ENCODE data around the gene UBALD1. TPM values are rescaled to one million over a fixed set of nuclear protein-coding genes. Genes with fewer than 3 reads are reported as not detected.

The UBALD1 gene
- total RNA-seq, 1 donor from 2014 or later: 0.97 TPM

DNA sequence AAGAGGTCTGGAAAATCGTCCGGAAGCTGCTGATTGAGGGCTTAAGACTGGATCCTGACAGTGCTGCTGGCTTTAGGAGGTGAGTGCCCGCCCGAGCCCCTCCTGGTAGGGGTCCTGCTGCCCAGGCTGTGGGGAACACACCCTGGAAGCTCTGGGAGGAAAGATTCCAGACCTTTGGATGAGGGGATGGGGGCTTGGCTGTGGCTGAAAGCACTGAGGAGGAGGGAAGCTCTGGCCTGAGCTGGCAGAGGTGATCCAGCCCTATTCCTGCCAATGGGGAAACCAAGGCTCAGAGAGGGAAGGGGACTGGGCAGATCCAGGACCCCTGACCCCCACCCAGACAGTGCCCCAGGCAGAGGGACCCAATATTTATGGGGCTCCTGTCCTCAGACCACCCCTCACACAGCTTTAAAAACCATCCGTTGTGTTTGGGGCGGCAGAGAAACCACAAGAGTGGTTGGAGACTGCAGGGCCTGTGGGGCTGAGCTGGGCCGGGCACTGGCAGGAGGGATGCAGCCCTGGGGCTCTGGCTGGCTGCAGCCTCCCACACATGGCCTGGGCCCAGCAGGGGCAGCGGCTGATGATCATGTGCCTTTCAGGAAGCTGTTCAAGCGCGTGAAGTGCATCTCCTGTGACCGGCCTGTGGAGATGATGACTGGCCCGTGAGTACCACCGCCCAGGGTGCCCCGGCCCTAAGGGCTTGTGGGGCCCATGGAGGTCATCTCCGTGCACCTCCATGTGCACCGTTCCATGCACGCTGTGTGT is 22.8 kb downstream of the UBALD1 start:
- H3K27me3 Mint-ChIP-seq (ENCODE audit: insufficient read depth, low read depth): peaks cover 7% of the 10 kb centered on the region
- peaks cover 4% of the 10 kb centered on the region for H3K4me1 Mint-ChIP-seq
- no peak overlapping the region for H2AFZ ChIP-seq (replicated peaks)
- TF ChIP-seq EZH2phosphoT487 (IDR thresholded peaks at IDR 0.05) (no peak), EZH2 (IDR thresholded peaks at IDR 0.05) (no peak)
- TF ChIP-seq, protein P1, sequence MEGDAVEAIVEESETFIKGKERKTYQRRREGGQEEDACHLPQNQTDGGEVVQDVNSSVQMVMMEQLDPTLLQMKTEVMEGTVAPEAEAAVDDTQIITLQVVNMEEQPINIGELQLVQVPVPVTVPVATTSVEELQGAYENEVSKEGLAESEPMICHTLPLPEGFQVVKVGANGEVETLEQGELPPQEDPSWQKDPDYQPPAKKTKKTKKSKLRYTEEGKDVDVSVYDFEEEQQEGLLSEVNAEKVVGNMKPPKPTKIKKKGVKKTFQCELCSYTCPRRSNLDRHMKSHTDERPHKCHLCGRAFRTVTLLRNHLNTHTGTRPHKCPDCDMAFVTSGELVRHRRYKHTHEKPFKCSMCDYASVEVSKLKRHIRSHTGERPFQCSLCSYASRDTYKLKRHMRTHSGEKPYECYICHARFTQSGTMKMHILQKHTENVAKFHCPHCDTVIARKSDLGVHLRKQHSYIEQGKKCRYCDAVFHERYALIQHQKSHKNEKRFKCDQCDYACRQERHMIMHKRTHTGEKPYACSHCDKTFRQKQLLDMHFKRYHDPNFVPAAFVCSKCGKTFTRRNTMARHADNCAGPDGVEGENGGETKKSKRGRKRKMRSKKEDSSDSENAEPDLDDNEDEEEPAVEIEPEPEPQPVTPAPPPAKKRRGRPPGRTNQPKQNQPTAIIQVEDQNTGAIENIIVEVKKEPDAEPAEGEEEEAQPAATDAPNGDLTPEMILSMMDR (IDR thresholded peaks at IDR 0.05): no peak
- peak overlapping the region; percentile 1 for H3K27ac Mint-ChIP-seq
- H3K9me3 ChIP-seq (ENCODE audit: low read depth): no peaks in the 10 kb centered on the region
- peaks cover 2% of the 10 kb centered on the region for H3K9me3 Mint-ChIP-seq
- no peak overlapping the region for H3K4me2 ChIP-seq
- H3K36me3 Mint-ChIP-seq: peaks cover 2% of the 10 kb centered on the region
- H4K20me1 ChIP-seq (ENCODE audit: low read depth): no peaks in the 10 kb centered on the region
- no peak for DNase-seq (ENCODE audit: low spot score)
- H3K79me2 ChIP-seq (ENCODE audit: low read depth): no peaks in the 10 kb centered on the region
- H3K4me1 ChIP-seq: peaks cover 9% of the 10 kb centered on the region
- H3K36me3 ChIP-seq: no peaks in the 10 kb centered on the region
- H3K9ac ChIP-seq: no peak overlapping the region
- H3K4me3 ChIP-seq: no peak overlapping the region
- no peaks in the 10 kb centered on the region for H3K27me3 ChIP-seq
- no peaks in the 10 kb centered on the region for H3F3A ChIP-seq (ENCODE audit: low read depth)
- no peak overlapping the region for H3K27ac ChIP-seq
- H3K4me3 Mint-ChIP-seq: no peak overlapping the region

DNA sequence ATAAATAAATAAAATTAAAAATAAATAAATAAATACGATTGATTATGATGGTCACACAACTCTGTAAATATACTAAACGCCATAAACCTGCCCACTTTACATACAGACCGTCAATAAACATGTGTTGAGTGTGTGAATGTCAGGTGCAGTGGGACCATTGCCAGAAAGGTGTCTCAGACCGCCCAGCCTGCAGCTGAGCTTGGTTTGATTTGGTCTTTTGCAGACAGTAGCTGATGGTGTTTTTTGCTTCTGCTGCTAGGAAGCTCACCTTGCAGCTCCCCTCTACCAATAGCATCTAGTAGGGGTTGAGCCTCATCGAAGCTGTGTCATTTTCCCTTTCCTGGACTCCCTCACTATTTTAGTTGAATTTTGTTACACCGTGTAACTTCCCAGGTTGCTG is 23.5 kb downstream of the UBALD1 start:
- Histone ChIP-seq H3K4me2 (no peak overlapping the region), H3K36me3 (no peaks in the 10 kb centered on the region), H3K27me3 (no peaks in the 10 kb centered on the region), H2AFZ (replicated peaks) (no peak overlapping the region), H3K9me3 (ENCODE audit: low read depth) (no peaks in the 10 kb centered on the region), H3K4me3 (no peak overlapping the region), H3K4me1 (peaks cover 9% of the 10 kb centered on the region), H4K20me1 (ENCODE audit: low read depth) (no peaks in the 10 kb centered on the region), H3K27ac (no peak overlapping the region), H3F3A (ENCODE audit: low read depth) (no peaks in the 10 kb centered on the region), H3K9ac (no peak overlapping the region), H3K79me2 (ENCODE audit: low read depth) (no peaks in the 10 kb centered on the region)
- Mint-ChIP-seq H3K4me1 (peaks cover 4% of the 10 kb centered on the region), H3K36me3 (peaks cover 2% of the 10 kb centered on the region), H3K4me3 (no peak overlapping the region), H3K27ac (no peak overlapping the region), H3K27me3 (ENCODE audit: insufficient read depth, low read depth) (peaks cover 7% of the 10 kb centered on the region), H3K9me3 (peaks cover 2% of the 10 kb centered on the region)
- no peak for DNase-seq (ENCODE audit: low spot score)
- TF ChIP-seq EZH2 (IDR thresholded peaks at IDR 0.05) (no peak), EZH2phosphoT487 (IDR thresholded peaks at IDR 0.05) (no peak)
- TF ChIP-seq, protein P1 (IDR thresholded peaks at IDR 0.05): no peak

DNA sequence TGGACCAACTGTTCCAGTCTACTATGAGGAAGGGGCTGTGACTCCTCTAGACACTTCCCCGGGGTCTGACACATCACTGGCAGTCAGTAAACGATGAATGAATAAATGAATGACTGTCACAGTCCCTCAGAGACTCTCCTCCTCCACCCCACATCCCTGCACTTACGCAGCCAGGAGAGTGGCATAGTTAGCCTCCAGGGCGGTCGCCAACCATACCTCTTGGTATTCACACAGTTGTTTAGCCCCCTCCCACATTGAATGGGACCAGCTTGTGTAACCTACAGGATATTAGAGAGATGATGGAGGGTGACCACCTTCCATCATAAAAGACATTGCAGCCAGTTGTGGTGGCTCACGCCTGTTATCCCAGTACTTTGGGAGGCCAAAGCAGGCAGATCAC is 25.7 kb downstream of the UBALD1 start:
- no peak for DNase-seq (ENCODE audit: low spot score)
- H3K4me3 ChIP-seq: no peak overlapping the region
- TF ChIP-seq EZH2 (IDR thresholded peaks at IDR 0.05) (no peak), EZH2phosphoT487 (IDR thresholded peaks at IDR 0.05) (no peak)
- TF ChIP-seq, protein P1 (IDR thresholded peaks at IDR 0.05): no peak

More for the DNA sequence above, 25.7 kb downstream of the UBALD1 start:
- H3K27me3 Mint-ChIP-seq (ENCODE audit: insufficient read depth, low read depth): peaks cover 6% of the 10 kb centered on the region
- Histone ChIP-seq H4K20me1 (ENCODE audit: low read depth) (no peaks in the 10 kb centered on the region), H2AFZ (replicated peaks) (no peak overlapping the region), H3K9me3 (ENCODE audit: low read depth) (no peaks in the 10 kb centered on the region), H3K4me2 (no peak overlapping the region), H3K36me3 (no peaks in the 10 kb centered on the region), H3K4me1 (peaks cover 9% of the 10 kb centered on the region), H3K9ac (no peak overlapping the region), H3K79me2 (ENCODE audit: low read depth) (no peaks in the 10 kb centered on the region), H3K27me3 (no peaks in the 10 kb centered on the region), H3F3A (ENCODE audit: low read depth) (no peaks in the 10 kb centered on the region), H3K27ac (no peak overlapping the region)
- H3K9me3 Mint-ChIP-seq: peaks cover 2% of the 10 kb centered on the region
- peaks cover 4% of the 10 kb centered on the region for H3K4me1 Mint-ChIP-seq
- H3K4me3 Mint-ChIP-seq: no peak overlapping the region
- H3K27ac Mint-ChIP-seq: no peak overlapping the region
- H3K36me3 Mint-ChIP-seq: peaks cover 2% of the 10 kb centered on the region
